ENCODE results near the gene AQP12B. TPM values are rescaled to one million over a fixed set of nuclear protein-coding genes. Genes with fewer than 3 reads are reported as not detected.

Gene AQP12B
- total and polyA plus RNA-seq, 9 of the 15 experiments (the other 6 are each of a cell fraction or from before 2014, with no cell fraction given) = not detected

GRCh38 chr2:240686460-240686859 lies 3.8 kb upstream of the AQP12B start:
- in situ Hi-C loops (cut with MboI) (no loop called here), intact Hi-C loops (cut with micrococcal nuclease) (no loop called here)
- H3K9ac ChIP-seq (ENCODE audit: insufficient read depth in 1 of 2, low read depth in 2 of 2, low read length in 2 of 2) = no peak overlapping the region
- CTCF ChIA-PET (ENCODE audit: low intra/inter-chr PET ratio) = no interaction called here
- no peak overlapping the region for H3K4me2 ChIP-seq (ENCODE audit: insufficient read depth, low read length)
- POLR2A ChIA-PET = no interaction called here
- H3K9me3 ChIP-seq (replicated peaks; ENCODE audit: control insufficient read depth, insufficient read depth, low read depth, low read length) = no peaks in the 10 kb centered on the region
- no peaks in the 10 kb centered on the region for H3K4me1 ChIP-seq (replicated peaks in 1 of 2; ENCODE audit: control insufficient read depth in 2 of 2, insufficient read depth in 2 of 2, low read length in 2 of 2)
- peaks cover 0 to 33% of the 10 kb centered on the region in 2 experiments; a peak in 3 of 5 replicates for H3K27me3 ChIP-seq (ENCODE audit: control insufficient read depth in 2 of 2, insufficient read depth in 2 of 2, low read length in 2 of 2)
- BruUV-seq (replicated peaks) = no TSS peak
- no peak overlapping the region for H3K27ac ChIP-seq (ENCODE audit: extremely low read depth, low read depth, low read length)
- DNase-seq (ENCODE audit: extremely low read depth in 1 of 4, low spot score in 3 of 4) (no peak), ATAC-seq (no peak), FAIRE-seq (no peak)
- no peaks in the 10 kb centered on the region for H3K79me2 ChIP-seq (ENCODE audit: control insufficient read depth, insufficient read depth, low read length)
- H3K36me3 ChIP-seq (ENCODE audit: control insufficient read depth, insufficient read depth, low read length) = no peaks in the 10 kb centered on the region
- 0% methylated on average over 6 of the region's 6 CpGs for WGBS (ENCODE audit: insufficient coverage, low coverage, missing lambda C conversion rate)
- H4K20me1 ChIP-seq (replicated peaks; ENCODE audit: control insufficient read depth, insufficient read depth, low read length) = no peaks in the 10 kb centered on the region; the same call in 1 of the 2 replicates
- no peak overlapping the region for H2AFZ ChIP-seq (ENCODE audit: low read depth, low read length)
- H3K9me1 ChIP-seq (ENCODE audit: control insufficient read depth, insufficient read depth, low read length) = no peaks in the 10 kb centered on the region
- H3K4me3 ChIP-seq = no peak overlapping the region
- TF ChIP-seq ZNF407 (IDR thresholded peaks at IDR 0.05; ENCODE audit: low read depth) (no peak), PHB2 (IDR thresholded peaks at IDR 0.05; ENCODE audit: low read depth) (no peak), ZNF24 (IDR thresholded peaks at IDR 0.05) (no peak), GABPB1 (CRISPR knock-in tag; IDR thresholded peaks at IDR 0.05) (no peak), MBD2 (IDR thresholded peaks at IDR 0.05; ENCODE audit: borderline replicate concordance, low read depth) (no peak), KLF13 (tag; IDR thresholded peaks at IDR 0.05; ENCODE audit: borderline replicate concordance, low read depth) (no peak), HLTF (IDR thresholded peaks at IDR 0.05) (no peak), CAMTA2 (CRISPR knock-in tag; conservative IDR thresholded peaks at IDR 0.05) (no peak), CTCFL (IDR thresholded peaks at IDR 0.05; ENCODE audit: borderline replicate concordance, insufficient read depth, low read depth, low read length, poor library complexity, severe bottlenecking) (no peak), MYBL2 (IDR thresholded peaks at IDR 0.05; ENCODE audit: low read depth) (no peak), MYBL2 (CRISPR knock-in tag; IDR thresholded peaks at IDR 0.05; ENCODE audit: borderline replicate concordance) (no peak), FOXJ2 (tag; IDR thresholded peaks at IDR 0.05) (no peak), PHF8 (IDR thresholded peaks at IDR 0.05; ENCODE audit: borderline replicate concordance, low read length) (no peak), HMBOX1 (IDR thresholded peaks at IDR 0.05) (no peak)
